ENCODE data around the gene TTC38. TPM values are rescaled to one million over a fixed set of nuclear protein-coding genes. Genes with fewer than 3 reads are reported as not detected.

The TTC38 gene
- total and polyA plus RNA-seq, 2 donors (not counting 3 experiments of a cell fraction or from before 2014, with no cell fraction given), result 31.6 to 39.7 TPM

DNA sequence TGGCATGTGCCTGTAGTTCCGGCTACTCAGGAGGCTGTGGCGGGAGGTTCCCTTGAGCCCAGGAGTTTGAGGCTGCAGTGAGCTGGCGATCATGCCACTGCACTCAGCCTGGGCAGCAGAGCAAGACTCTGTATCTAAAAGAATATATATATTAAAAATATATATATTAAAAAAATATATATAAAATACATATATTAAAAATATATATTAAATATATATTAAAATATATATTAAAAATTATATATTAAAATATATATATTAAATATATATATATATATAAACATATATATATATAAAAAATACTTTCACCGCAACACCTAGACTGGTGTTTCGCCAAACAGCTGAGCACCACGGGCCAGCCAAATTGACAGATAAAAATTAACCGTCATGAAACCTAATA is 8.8 kb downstream of the TTC38 start:
- ChIA-PET CTCF (interaction anchor here (1.3 kb wide), 2 partner anchors 15 to 26 kb away, joined by 3 to 5 read pairs; partner anchors contain the start of gene CDPF1), POLR2A (no interaction called here)
- Histone ChIP-seq H3K79me2 (ENCODE audit: control insufficient read depth, insufficient read depth, low read length) (no peaks in the 10 kb centered on the region), H3K9me1 (replicated peaks; ENCODE audit: control insufficient read depth, extremely low read depth, insufficient read depth, low read length) (no peaks in the 10 kb centered on the region), H4K20me1 (replicated peaks; ENCODE audit: control insufficient read depth, extremely low read depth, insufficient read depth, low read length) (no peaks in the 10 kb centered on the region), H3K4me3 (replicated peaks in 1 of 3; ENCODE audit: insufficient read depth in 1 of 3, low read depth in 1 of 3, low read length in 3 of 3) (no peak overlapping the region), H3K4me2 (ENCODE audit: insufficient read depth, low read length) (no peak overlapping the region), H3K36me3 (ENCODE audit: control insufficient read depth in 2 of 2, extremely low read depth in 1 of 2, insufficient read depth in 2 of 2, low read length in 2 of 2) (peaks cover 14 to 48% of the 10 kb centered on the region in 2 experiments), H2AFZ (ENCODE audit: low read depth, low read length) (no peak overlapping the region), H3K4me1 (ENCODE audit: control insufficient read depth, extremely low read depth, insufficient read depth, low read length) (no peaks in the 10 kb centered on the region), H3K9ac (replicated peaks; ENCODE audit: extremely low read depth, insufficient read depth, low read length) (no peak overlapping the region), H3K27me3 (ENCODE audit: control insufficient read depth in 2 of 2, insufficient read depth in 2 of 2, low read length in 2 of 2) (no peaks in the 10 kb centered on the region), H3K27ac (ENCODE audit: insufficient read depth, low read depth, low read length) (no peak overlapping the region), H3K9me3 (replicated peaks; ENCODE audit: control insufficient read depth, insufficient read depth, low read length) (no peaks in the 10 kb centered on the region)
- TF ChIP-seq POLR2AphosphoS5 (IDR thresholded peaks at IDR 0.05; ENCODE audit: insufficient read depth, low read depth, low read length), result no peak
- no peak for TF ChIP-seq POLR2A (IDR thresholded peaks at IDR 0.05; ENCODE audit: low read depth, low read length)
- TF ChIP-seq, protein P1, sequence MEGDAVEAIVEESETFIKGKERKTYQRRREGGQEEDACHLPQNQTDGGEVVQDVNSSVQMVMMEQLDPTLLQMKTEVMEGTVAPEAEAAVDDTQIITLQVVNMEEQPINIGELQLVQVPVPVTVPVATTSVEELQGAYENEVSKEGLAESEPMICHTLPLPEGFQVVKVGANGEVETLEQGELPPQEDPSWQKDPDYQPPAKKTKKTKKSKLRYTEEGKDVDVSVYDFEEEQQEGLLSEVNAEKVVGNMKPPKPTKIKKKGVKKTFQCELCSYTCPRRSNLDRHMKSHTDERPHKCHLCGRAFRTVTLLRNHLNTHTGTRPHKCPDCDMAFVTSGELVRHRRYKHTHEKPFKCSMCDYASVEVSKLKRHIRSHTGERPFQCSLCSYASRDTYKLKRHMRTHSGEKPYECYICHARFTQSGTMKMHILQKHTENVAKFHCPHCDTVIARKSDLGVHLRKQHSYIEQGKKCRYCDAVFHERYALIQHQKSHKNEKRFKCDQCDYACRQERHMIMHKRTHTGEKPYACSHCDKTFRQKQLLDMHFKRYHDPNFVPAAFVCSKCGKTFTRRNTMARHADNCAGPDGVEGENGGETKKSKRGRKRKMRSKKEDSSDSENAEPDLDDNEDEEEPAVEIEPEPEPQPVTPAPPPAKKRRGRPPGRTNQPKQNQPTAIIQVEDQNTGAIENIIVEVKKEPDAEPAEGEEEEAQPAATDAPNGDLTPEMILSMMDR (IDR thresholded peaks at IDR 0.05; ENCODE audit: extremely low read depth in 1 of 2, insufficient read depth in 1 of 2, low read depth in 1 of 2, low read length in 2 of 2), result no peak
- TF ChIP-seq JUN (IDR thresholded peaks at IDR 0.05; ENCODE audit: borderline replicate concordance, insufficient read depth, insufficient read length, low read depth), result no peak
- no peak for TF ChIP-seq MYC (IDR thresholded peaks at IDR 0.05; ENCODE audit: low read depth, low read length)
- DNase-seq (ENCODE audit: low read depth, low spot score) (no peak), FAIRE-seq (no peak)
- dilution Hi-C loops (cut with MboI; ENCODE audit: extremely low pct_ligation_motif_present, low sequenced_read_pairs) (no loop called here), intact Hi-C loops (cut with micrococcal nuclease) (no loop called here)
- no TSS peak for BruUV-seq (replicated peaks)

Data from endothelial cell of umbilical vein (primary cell).